NCI-H2227 treated with DMSO at 0.1 percent for 48 hours (cell line): ENCODE measurements around the gene COL25A1.
"Not testable (repeated sequence)": the region's sequence is repeated elsewhere in the genome, so short reads cannot be mapped to it uniquely, and the experiment has no call there.

Source experiments
- DNase-seq: peaks from one replicate; lab custom pipeline; 2025; lab: John Stamatoyannopoulos, UW

COL25A1 gene

GRCh38 chr4:109010521-109010920 lies 291.9 kb downstream of the COL25A1 start:
- DNase-seq: no peak

GRCh38 chr4:109009909-109010308 lies 292.5 kb downstream of the COL25A1 start:
- no peak for DNase-seq

- DNase-seq: no peak
Measured at GRCh38 chr4:109007976-109008375, 294.5 kb downstream of the COL25A1 start.

GRCh38 chr4:109005523-109005922 lies 296.9 kb downstream of the COL25A1 start:
- no peak for DNase-seq

GRCh38 chr4:109004418-109004817 lies 298.0 kb downstream of the COL25A1 start:
- DNase-seq: no peak

GRCh38 chr4:109003964-109004363 lies 298.5 kb downstream of the COL25A1 start:
- no peak for DNase-seq

- no peak for DNase-seq
Measured at GRCh38 chr4:108991551-108992328, 310.7 kb downstream of the COL25A1 start.

- no peak for DNase-seq
Measured at GRCh38 chr4:108988464-108989195, 313.8 kb downstream of the COL25A1 start.

GRCh38 chr4:108984495-108984894 lies 318.0 kb downstream of the COL25A1 start:
- DNase-seq: not testable (repeated sequence)

GRCh38 chr4:108982402-108983185 lies 319.9 kb downstream of the COL25A1 start:
- DNase-seq: no peak

GRCh38 chr4:108980455-108981239 lies 321.8 kb downstream of the COL25A1 start:
- DNase-seq: no peak

GRCh38 chr4:108979759-108980158 lies 322.7 kb downstream of the COL25A1 start:
- DNase-seq: no peak

GRCh38 chr4:108978066-108978465 lies 324.4 kb downstream of the COL25A1 start:
- no peak for DNase-seq

GRCh38 chr4:108972613-108973283 lies 329.7 kb downstream of the COL25A1 start:
- no peak for DNase-seq

GRCh38 chr4:108971473-108971872 lies 331.0 kb downstream of the COL25A1 start:
- DNase-seq: no peak

- DNase-seq: no peak
Measured at GRCh38 chr4:108965472-108966076, 336.9 kb downstream of the COL25A1 start.

- no peak for DNase-seq
Measured at GRCh38 chr4:108965016-108965415, 337.4 kb downstream of the COL25A1 start.

- DNase-seq: no peak
Measured at GRCh38 chr4:108963910-108964309, 338.5 kb downstream of the COL25A1 start.

- DNase-seq: no peak
Measured at GRCh38 chr4:108959491-108959890, 343.0 kb downstream of the COL25A1 start.

GRCh38 chr4:108954880-108955279 lies 347.6 kb downstream of the COL25A1 start:
- DNase-seq: no peak

- no peak for DNase-seq
Measured at GRCh38 chr4:108953941-108954340, 348.5 kb downstream of the COL25A1 start.
